Raji (cell line): ENCODE data around the gene DNM3.

Experiments used
- POLR2A ChIP-seq: IDR thresholded peaks from 2 replicates; pipeline ENCODE4 v1.6.1; 2011; ENCODE audit warnings: low read depth, low read length, control low read depth; ENCODE audit not compliant: insufficient read depth

DNM3 gene

GRCh38 chr1:171917331-171917730, 76.0 kb downstream of the DNM3 start:
- no peak for TF ChIP-seq POLR2A

- TF ChIP-seq POLR2A, result no peak
These were observed 78.9 kb downstream of the DNM3 start for GRCh38 chr1:171919891-171920887.

GRCh38 chr1:171922999-171923398, 81.7 kb downstream of the DNM3 start:
- TF ChIP-seq POLR2A, result no peak

GRCh38 chr1:171929121-171929520, 87.8 kb downstream of the DNM3 start:
- TF ChIP-seq POLR2A, result no peak

- no peak for TF ChIP-seq POLR2A
These were observed 90.5 kb downstream of the DNM3 start for GRCh38 chr1:171931752-171932151.

- TF ChIP-seq POLR2A, result no peak
These were observed 93.4 kb downstream of the DNM3 start for GRCh38 chr1:171934664-171935063.

- no peak for TF ChIP-seq POLR2A
These were observed 93.8 kb downstream of the DNM3 start for GRCh38 chr1:171935086-171935485.

- no peak for TF ChIP-seq POLR2A
These were observed 94.4 kb downstream of the DNM3 start for GRCh38 chr1:171935664-171936063.

GRCh38 chr1:171937938-171938337, 96.6 kb downstream of the DNM3 start:
- TF ChIP-seq POLR2A, result no peak

- TF ChIP-seq POLR2A, result no peak
These were observed 98.4 kb downstream of the DNM3 start for GRCh38 chr1:171939740-171940139.

- no peak for TF ChIP-seq POLR2A
These were observed 99.1 kb downstream of the DNM3 start for GRCh38 chr1:171940368-171940767.

GRCh38 chr1:171941920-171942319, 100.6 kb downstream of the DNM3 start:
- TF ChIP-seq POLR2A, result no peak

GRCh38 chr1:171943973-171944561, 102.8 kb downstream of the DNM3 start:
- no peak for TF ChIP-seq POLR2A

- TF ChIP-seq POLR2A, result no peak
These were observed 107.2 kb downstream of the DNM3 start for GRCh38 chr1:171948511-171948910.

GRCh38 chr1:171949316-171949715, 108.0 kb downstream of the DNM3 start:
- TF ChIP-seq POLR2A, result no peak

- TF ChIP-seq POLR2A, result no peak
These were observed 112.5 kb downstream of the DNM3 start for GRCh38 chr1:171953835-171954234.

- TF ChIP-seq POLR2A, result no peak
These were observed 113.1 kb downstream of the DNM3 start for GRCh38 chr1:171954361-171954760.

- no peak for TF ChIP-seq POLR2A
These were observed 120.6 kb downstream of the DNM3 start for GRCh38 chr1:171961861-171962260.
